ENCODE measurements around the gene SERPINB10. TPM values are rescaled to one million over a fixed set of nuclear protein-coding genes. Genes with fewer than 3 reads are reported as not detected.

The SERPINB10 gene
- polyA plus RNA-seq, 1 experiment: 0.38 TPM

DNA sequence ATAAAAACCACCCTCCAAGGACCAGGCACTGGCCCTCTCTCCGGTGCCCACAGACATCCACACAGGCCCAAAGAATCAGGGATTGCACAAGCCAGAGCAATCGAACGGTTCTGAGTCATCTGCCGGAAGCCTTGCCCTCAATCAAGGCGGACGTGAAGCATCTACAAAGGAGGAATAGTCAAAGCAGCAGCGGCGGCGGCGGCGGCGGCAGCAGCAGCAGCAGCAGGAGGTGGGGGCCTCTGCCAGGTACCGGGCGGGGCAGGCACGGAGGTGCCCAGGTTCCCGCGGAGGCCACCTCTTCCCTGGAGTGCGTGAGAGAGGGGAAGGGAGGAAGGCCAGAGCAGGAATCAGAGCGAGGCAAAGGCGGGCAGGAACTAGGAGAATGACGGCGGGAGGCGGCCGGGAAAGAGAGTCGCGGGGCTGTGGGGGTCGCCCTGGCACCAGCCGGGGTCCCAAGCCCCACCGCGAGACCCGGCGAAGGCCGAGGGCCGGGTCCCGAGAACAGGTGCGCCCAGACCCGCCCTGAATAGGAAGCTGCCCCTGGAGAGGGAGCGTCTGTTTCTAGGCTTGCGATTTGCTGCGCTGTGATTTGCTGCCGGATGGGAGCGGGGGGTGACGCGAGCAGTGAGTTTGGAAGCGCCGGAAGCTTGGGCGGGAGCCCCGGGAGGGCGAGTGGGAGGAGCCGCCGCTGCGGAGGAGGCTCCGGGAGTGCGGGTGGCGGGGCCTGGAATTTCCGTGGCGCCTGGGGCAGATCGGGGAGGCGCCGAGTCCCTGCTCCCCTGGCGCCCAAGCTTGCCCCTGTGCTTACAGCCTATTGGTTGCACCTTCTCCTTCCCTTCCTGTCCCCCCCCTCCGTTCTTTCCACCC lies 62.4 kb downstream of the SERPINB10 start, which contains the start of gene SERPINB8:
TSS of gene SERPINB8 (plus strand) at position 140 of the 867 bp plus-strand sequence. CDS start 8,228 bp downstream, outside the sequence.
- ChIA-PET POLR2A (interaction anchor here (0.6 to 0.7 kb wide), 3 partner anchors 25 to 1792 kb away, joined by 3 to 4 read pairs (median 4); no protein-coding TSS in a partner anchor), CTCF (interaction anchor here (0.6 to 1.2 kb wide), 4 partner anchors 9 to 459 kb away, joined by 3 to 4 read pairs (median 4); no protein-coding TSS in a partner anchor)
- peak within 1 kb of the TSS; percentile 80 for H3K4me3 ChIP-seq (ENCODE audit: low read depth, low read length)
- no peaks in the 10 kb centered on the region for H3K36me3 ChIP-seq (ENCODE audit: control insufficient read depth, insufficient read depth, low read length)
- DNase-seq (ENCODE audit: low read depth): peak; percentile 80
- TF ChIP-seq, protein P1, sequence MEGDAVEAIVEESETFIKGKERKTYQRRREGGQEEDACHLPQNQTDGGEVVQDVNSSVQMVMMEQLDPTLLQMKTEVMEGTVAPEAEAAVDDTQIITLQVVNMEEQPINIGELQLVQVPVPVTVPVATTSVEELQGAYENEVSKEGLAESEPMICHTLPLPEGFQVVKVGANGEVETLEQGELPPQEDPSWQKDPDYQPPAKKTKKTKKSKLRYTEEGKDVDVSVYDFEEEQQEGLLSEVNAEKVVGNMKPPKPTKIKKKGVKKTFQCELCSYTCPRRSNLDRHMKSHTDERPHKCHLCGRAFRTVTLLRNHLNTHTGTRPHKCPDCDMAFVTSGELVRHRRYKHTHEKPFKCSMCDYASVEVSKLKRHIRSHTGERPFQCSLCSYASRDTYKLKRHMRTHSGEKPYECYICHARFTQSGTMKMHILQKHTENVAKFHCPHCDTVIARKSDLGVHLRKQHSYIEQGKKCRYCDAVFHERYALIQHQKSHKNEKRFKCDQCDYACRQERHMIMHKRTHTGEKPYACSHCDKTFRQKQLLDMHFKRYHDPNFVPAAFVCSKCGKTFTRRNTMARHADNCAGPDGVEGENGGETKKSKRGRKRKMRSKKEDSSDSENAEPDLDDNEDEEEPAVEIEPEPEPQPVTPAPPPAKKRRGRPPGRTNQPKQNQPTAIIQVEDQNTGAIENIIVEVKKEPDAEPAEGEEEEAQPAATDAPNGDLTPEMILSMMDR (IDR thresholded peaks at IDR 0.05; ENCODE audit: insufficient read depth, low read depth, low read length): no peak
- no peaks in the 10 kb centered on the region for H3K27me3 ChIP-seq (ENCODE audit: control insufficient read depth, insufficient read depth, low read length)

GRCh38 chr18:63970809-63971205 lies 63.0 kb downstream of the SERPINB10 start:
- ChIA-PET CTCF (interaction anchor here (1.0 to 1.2 kb wide), 3 partner anchors 9 to 24 kb away, joined by 3 to 4 read pairs (median 4); no protein-coding TSS in a partner anchor), POLR2A (interaction anchor here (0.6 to 0.7 kb wide), 3 partner anchors 24 to 1792 kb away, joined by 3 to 4 read pairs (median 4); no protein-coding TSS in a partner anchor)
- no peaks in the 10 kb centered on the region for H3K36me3 ChIP-seq (ENCODE audit: control insufficient read depth, insufficient read depth, low read length)
- H3K27me3 ChIP-seq (ENCODE audit: control insufficient read depth, insufficient read depth, low read length): no peaks in the 10 kb centered on the region
- DNase-seq (ENCODE audit: low read depth): no peak
- H3K4me3 ChIP-seq (ENCODE audit: low read depth, low read length): peak overlapping the region; percentile 80
- TF ChIP-seq, protein P1 (IDR thresholded peaks at IDR 0.05; ENCODE audit: insufficient read depth, low read depth, low read length): 0 out of 2 replicates have a peak, but pooled peaks have one; percentile 2

DNA sequence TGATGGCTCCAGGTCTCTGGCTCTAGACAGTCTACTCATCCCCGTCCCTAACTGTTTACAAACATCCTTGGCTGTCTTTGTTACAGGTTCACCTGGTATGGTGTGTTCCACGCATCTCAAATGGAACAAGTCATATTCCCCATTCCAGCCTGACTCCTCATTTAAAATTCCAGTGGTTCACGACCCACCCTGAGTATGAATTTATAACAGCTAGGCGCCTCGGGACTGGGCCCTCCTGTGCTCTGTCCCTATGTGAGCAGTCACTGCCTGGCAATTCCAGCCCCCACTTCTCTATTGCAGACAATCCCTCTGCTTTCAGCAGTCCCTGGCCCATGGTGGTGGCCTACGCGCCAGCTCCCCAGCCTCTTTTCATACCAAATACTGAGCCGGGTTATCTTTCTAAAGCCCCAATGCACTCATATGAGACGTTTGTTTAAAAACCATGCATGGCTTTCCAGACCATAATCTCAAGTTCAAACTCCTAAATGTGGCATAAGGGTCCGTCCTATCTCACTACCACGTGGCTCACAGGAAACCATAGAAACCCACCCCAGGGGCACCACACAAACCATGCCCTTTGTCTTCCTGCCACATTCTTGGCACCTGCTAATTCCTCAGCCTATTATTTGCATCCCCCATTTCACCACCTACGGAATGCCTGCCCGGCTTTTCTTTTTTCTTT lies 63.7 kb downstream of the SERPINB10 start:
- peak overlapping the region; percentile 80 for H3K4me3 ChIP-seq (ENCODE audit: low read depth, low read length)
- DNase-seq (ENCODE audit: low read depth): no peak
- ChIA-PET CTCF (no interaction called here), POLR2A (no interaction called here)
- no peaks in the 10 kb centered on the region for H3K27me3 ChIP-seq (ENCODE audit: control insufficient read depth, insufficient read depth, low read length)
- TF ChIP-seq, protein P1 (IDR thresholded peaks at IDR 0.05; ENCODE audit: insufficient read depth, low read depth, low read length): no peak
- H3K36me3 ChIP-seq (ENCODE audit: control insufficient read depth, insufficient read depth, low read length): no peaks in the 10 kb centered on the region

DNA sequence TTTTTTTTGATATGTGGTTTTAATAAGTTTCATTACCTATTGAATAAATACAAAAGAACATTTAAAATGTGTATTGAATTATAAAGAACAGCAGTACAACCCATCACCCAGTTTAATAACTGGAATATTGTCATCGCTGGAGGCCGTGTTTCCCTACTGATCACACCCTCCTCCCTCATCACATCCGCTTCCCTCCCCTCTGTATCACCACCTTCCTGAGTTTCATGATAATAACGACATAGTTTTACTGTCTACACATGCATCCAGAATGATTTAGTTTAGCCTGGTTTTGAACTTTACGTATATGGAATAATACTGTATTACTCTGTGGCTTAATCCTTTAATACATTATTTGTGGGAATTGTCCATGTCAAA lies 64.2 kb downstream of the SERPINB10 start:
- no peak for DNase-seq (ENCODE audit: low read depth)
- TF ChIP-seq, protein P1 (IDR thresholded peaks at IDR 0.05; ENCODE audit: insufficient read depth, low read depth, low read length): no peak
- POLR2A ChIA-PET: no interaction called here
- H3K4me3 ChIP-seq (ENCODE audit: low read depth, low read length): no peak overlapping the region
- no peaks in the 10 kb centered on the region for H3K36me3 ChIP-seq (ENCODE audit: control insufficient read depth, insufficient read depth, low read length)
- no peaks in the 10 kb centered on the region for H3K27me3 ChIP-seq (ENCODE audit: control insufficient read depth, insufficient read depth, low read length)
- CTCF ChIA-PET: no interaction called here

DNA sequence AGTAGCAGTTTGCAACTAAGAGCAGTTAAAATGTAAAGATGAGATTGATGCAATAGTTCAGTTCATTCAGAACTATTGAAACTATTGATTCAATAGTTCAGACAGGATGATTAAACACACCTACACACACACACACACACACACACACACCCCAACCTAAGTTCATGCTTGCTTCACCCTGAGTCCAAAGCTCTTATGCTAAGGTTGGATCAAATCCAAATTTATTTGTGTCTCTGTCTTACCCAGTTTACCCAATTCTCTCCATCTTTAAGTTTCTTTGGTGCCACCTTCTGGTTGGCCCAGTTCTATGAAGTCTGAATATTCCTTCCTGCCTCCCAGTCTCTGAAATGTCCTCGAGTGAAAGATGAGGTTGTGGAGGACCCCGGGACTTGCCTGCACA lies 67.2 kb downstream of the SERPINB10 start:
- Histone ChIP-seq H3K36me3 (ENCODE audit: control insufficient read depth, insufficient read depth, low read length) (no peaks in the 10 kb centered on the region; the same call in 1 of the 2 replicates), H3K27me3 (ENCODE audit: control insufficient read depth, insufficient read depth, low read length) (no peaks in the 10 kb centered on the region), H3K4me3 (ENCODE audit: low read depth, low read length) (no peak overlapping the region)
- TF ChIP-seq, protein P1 (IDR thresholded peaks at IDR 0.05; ENCODE audit: insufficient read depth, low read depth, low read length): peak; percentile 47
- ChIA-PET POLR2A (no interaction called here), CTCF (interaction anchor here (0.7 to 4.3 kb wide), 6 partner anchors 10 to 465 kb away, joined by 3 to 51 read pairs (median 8); no protein-coding TSS in a partner anchor)
- DNase-seq (ENCODE audit: low read depth): no peak

Data from BJ (cell line).